HepG2 (cell line): ENCODE measurements around the gene STBD1. TPM values are rescaled to one million over a fixed set of nuclear protein-coding genes. Genes with fewer than 3 reads are reported as not detected.

ENCODE experiments used
- ATAC-seq: fragments of 200-7000 bp; cut with Tn5 transposase; 3 replicates; pipeline ENCODE4 v1.9.1; 2020; ENCODE audit warnings: mild to moderate bottlenecking, moderate library complexity
- BruUV-seq: library from RNA; stranded (reverse); fragments of 400-500 nt; replicated peaks from 2 replicates; lab custom pipeline; 2021; lab: Mats Ljungman, UMichigan
- CTCF ChIA-PET: fragments of 300-600 bp; formaldehyde crosslinking; extraction: SDS; loops from one replicate; lab custom pipeline; 2021; ENCODE audit warnings: low total read pairs, inconsistent platforms, low intra/inter-chr PET ratio; lab: Yijun Ruan, JAX
- POLR2A ChIA-PET: fragments of 350-600 bp; sonication (Branson Sonifier 250); formaldehyde crosslinking; loops from one replicate; lab custom pipeline; 2020; ENCODE audit warnings: antibody characterized with exemption, inconsistent platforms; lab: Yijun Ruan, JAX
- DNase-seq: peaks from one replicate; pipeline ENCODE4 v3.0.0-alpha.2; 2015; ENCODE audit warnings: low spot score
- FAIRE-seq: peaks from 3 replicates; lab custom pipeline; 2011; peaks lifted over from hg19 to GRCh38; lab: Jason Lieb, UNC
- H2AFZ ChIP-seq: one replicate; pipeline ENCODE4 v1.6.1; 2011; ENCODE audit warnings: low read length, inconsistent platforms
- H3K27ac ChIP-seq: fragments of 300-600 bp; 3 replicates; pipeline ENCODE4 v1.8.0; 2011; ENCODE audit warnings: mixed run types, mild to moderate bottlenecking, mixed read lengths, low read length, inconsistent platforms; ENCODE audit not compliant: insufficient read depth; ENCODE audit errors: extremely low read length
- H3K27me3 ChIP-seq, 2 experiments: fragments of 200-600 bp in 1 of 2; 2 replicates in 1 of 2; 3 replicates in 1 of 2; pipeline versions ENCODE4 v1.6.0 to v1.8.0; 2011; ENCODE audit warnings: low read length in 2 of 2, mild to moderate bottlenecking in 2 of 2, moderate library complexity in 2 of 2, inconsistent platforms in 1 of 2; ENCODE audit not compliant: insufficient read depth in 2 of 2, control insufficient read depth in 1 of 2
- H3K36me3 ChIP-seq, 2 experiments: fragments of 200-600 bp in 1 of 2; replicated peaks in 1 of 2; 2 replicates in 1 of 2; 3 replicates in 1 of 2; pipeline versions ENCODE4 v1.5.1 to v1.8.0; 2011; ENCODE audit warnings: low read length in 2 of 2, inconsistent platforms in 1 of 2; ENCODE audit not compliant: insufficient read depth in 2 of 2, control insufficient read depth in 1 of 2
- H3K4me1 ChIP-seq: 2 replicates; pipeline ENCODE4 v1.5.1; 2012; ENCODE audit warnings: low read length, inconsistent platforms; ENCODE audit not compliant: insufficient read depth
- H3K4me2 ChIP-seq: 2 replicates; pipeline ENCODE4 v1.6.0; 2011; ENCODE audit warnings: low read depth, low read length, inconsistent platforms
- H3K4me3 ChIP-seq, 3 experiments: fragments of 200-600 bp in 1 of 3; sonication (generic), shearing (Covaris generic) in 1 of 3; replicated peaks in 1 of 3; 2 replicates each; pipeline ENCODE4 v1.5.1; 2011 to 2016; ENCODE audit warnings: low read length in 3 of 3, inconsistent platforms in 2 of 3, low read depth in 2 of 3, mild to moderate bottlenecking in 2 of 3, control low read depth in 1 of 3, mixed read lengths in 1 of 3; ENCODE audit not compliant: insufficient read depth in 1 of 3
- H3K79me2 ChIP-seq: one replicate; pipeline ENCODE4 v1.6.1; 2011; ENCODE audit warnings: low read length, inconsistent platforms; ENCODE audit not compliant: insufficient read depth
- H3K9ac ChIP-seq: 2 replicates; pipeline ENCODE4 v1.6.0; 2011; ENCODE audit warnings: mild to moderate bottlenecking, low read depth, low read length, inconsistent platforms; ENCODE audit not compliant: insufficient read depth
- H3K9me3 ChIP-seq: 2 replicates; pipeline ENCODE4 v1.5.1; 2012; ENCODE audit warnings: mild to moderate bottlenecking, low read length
- H4K20me1 ChIP-seq: 2 replicates; pipeline ENCODE4 v1.6.0; 2011; ENCODE audit warnings: inconsistent platforms, mild to moderate bottlenecking, low read length, moderate library complexity; ENCODE audit not compliant: insufficient read depth
- CC2D1A ChIP-seq: sonication (generic); formaldehyde crosslinking; IDR thresholded peaks from 2 replicates; pipeline ENCODE4 v1.8.1; 2023; ENCODE audit warnings: mild to moderate bottlenecking, missing genetic modification reagents
- REST ChIP-seq, 2 experiments: IDR thresholded peaks; 2 replicates each; pipeline ENCODE4 v1.6.1; 2011 to 2012; ENCODE audit warnings: low read length in 2 of 2, borderline replicate concordance in 1 of 2, low read depth in 1 of 2, mild to moderate bottlenecking in 1 of 2, moderate library complexity in 1 of 2
- ZNF740 ChIP-seq: sonication (generic); formaldehyde crosslinking; IDR thresholded peaks from 2 replicates; pipeline ENCODE4 v1.4.0; 2020; ENCODE audit warnings: missing genetic modification reagents
- WGBS: methylation state at CpG from one replicate; pipeline ENCODE4 v1.1.6; 2017; ENCODE audit warnings: low lambda C conversion rate; 5-methylcytosine and 5-hydroxymethylcytosine counted together
- in situ Hi-C: cut with HindIII; loops from 2 replicates; pipeline ENCODE4 v1.10.0; 2017; ENCODE audit warnings: low pct_unique_long_range_greater_than_20kb; ENCODE audit not compliant: extremely low pct_ligation_motif_present
- intact Hi-C: fragments of 100-400 bp; cut with micrococcal nuclease; formaldehyde crosslinking; loops from one replicate; pipeline ENCODE4 v1.10.0; 2022; ENCODE audit not compliant: unreplicated experiment
- polyA plus RNA-seq, 8 experiments: library from polyadenylated mRNA; depleted of rRNA in 3 of 8; stranded (reverse) in 7 of 8; unstranded in 1 of 8; fragments of >200 nt; fragmentation: Illumina TruSeq in 4 of 8; extraction: Trizol in 4 of 8; gene quantifications; 2 replicates each; pipeline versions ENCODE4 v1.2.1 to v1.2.3, GENCODE V29; 2011 to 2016; ENCODE audit warnings: low read depth in 4 of 8, missing spikeins in 1 of 8, mixed read lengths in 1 of 8; ENCODE audit not compliant: insufficient read depth in 1 of 8
- total RNA-seq, 5 experiments: library from RNA; depleted of rRNA; stranded (reverse); fragments of >200 nt; fragmentation: Illumina TruSeq; extraction: Trizol; gene quantifications; 2 replicates each; pipeline ENCODE4 v1.2.3, GENCODE V29; 2016; ENCODE audit warnings: low read depth in 1 of 5

STBD1 gene
- total and polyA plus RNA-seq, 2 of the 13 experiments (the other 11 are each of a cell fraction or from before 2014, with no cell fraction given): 2.8 to 4.3 TPM

- CTCF ChIA-PET: interaction anchor here (1.3 kb wide), 1 partner anchor 71 kb away, joined by 5 read pairs; no protein-coding TSS in a partner anchor
- WGBS: 14% methylated on average over 4 of the region's 4 CpGs
- intact Hi-C loops: loop anchor here (1.0 to 2.0 kb wide), 5 partner anchors 35 to 127 kb away; partner anchors contain the start of genes FAM47E and SCARB2
- POLR2A ChIA-PET: interaction anchor here (1.0 to 3.5 kb wide), 5 partner anchors 27 to 93 kb away, joined by 3 to 22 read pairs (median 4); no protein-coding TSS in a partner anchor
- ATAC-seq (no peak), FAIRE-seq (no peak), DNase-seq (no peak)
- Histone ChIP-seq H3K27ac (peak overlapping the region; percentile 81), H2AFZ (no peak overlapping the region), H4K20me1 (no peaks in the 10 kb centered on the region), H3K36me3 (peaks cover 4 to 7% of the 10 kb centered on the region in 2 experiments; a peak in 3 of 5 replicates), H3K79me2 (peaks cover 10% of the 10 kb centered on the region), H3K4me2 (peak overlapping the region; percentile 86), H3K9me3 (no peaks in the 10 kb centered on the region), H3K27me3 (no peaks in the 10 kb centered on the region; a peak in 1 of 5 replicates), H3K4me1 (peaks cover 71% of the 10 kb centered on the region), H3K9ac (peak overlapping the region; percentile 89; the same call in 1 of the 2 replicates), H3K4me3 (peak overlapping the region; percentile 79 to 99 (median 92))
- in situ Hi-C loops: loop anchor here (10.0 kb wide), 1 partner anchor 133 kb away; no protein-coding TSS in a partner anchor
- no TSS peak for BruUV-seq
- TF ChIP-seq ZNF740 (CRISPR knock-in tag) (no peak), CC2D1A (CRISPR knock-in tag) (peak; percentile 35; the same call in 1 of the 2 replicates), REST (IDR thresholded peaks at IDR 0.05; ENCODE audit: borderline replicate concordance in 1 of 2, low read depth in 1 of 2, low read length in 2 of 2) (no peak)
Observed at GRCh38 chr4:76307660-76308014, 1.1 kb downstream of the STBD1 start.
